HL-60/S4 treated with phorbol 12-myristate 13-acetate at 8.2 ng/mL for 4 days and 3 days (cell line): ENCODE data around the gene CINP.
"Not testable (repeated sequence)": the region's sequence is repeated elsewhere in the genome, so short reads cannot be mapped to it uniquely, and the experiment has no call there.

Experiments used
- in situ Hi-C: fragments of 300-500 bp; cut with MboI; formaldehyde crosslinking; loops from 2 replicates; pipeline ENCODE4 v1.15.0; 2022; ENCODE audit warnings: low sequenced_read_pairs

The CINP gene

DNA sequence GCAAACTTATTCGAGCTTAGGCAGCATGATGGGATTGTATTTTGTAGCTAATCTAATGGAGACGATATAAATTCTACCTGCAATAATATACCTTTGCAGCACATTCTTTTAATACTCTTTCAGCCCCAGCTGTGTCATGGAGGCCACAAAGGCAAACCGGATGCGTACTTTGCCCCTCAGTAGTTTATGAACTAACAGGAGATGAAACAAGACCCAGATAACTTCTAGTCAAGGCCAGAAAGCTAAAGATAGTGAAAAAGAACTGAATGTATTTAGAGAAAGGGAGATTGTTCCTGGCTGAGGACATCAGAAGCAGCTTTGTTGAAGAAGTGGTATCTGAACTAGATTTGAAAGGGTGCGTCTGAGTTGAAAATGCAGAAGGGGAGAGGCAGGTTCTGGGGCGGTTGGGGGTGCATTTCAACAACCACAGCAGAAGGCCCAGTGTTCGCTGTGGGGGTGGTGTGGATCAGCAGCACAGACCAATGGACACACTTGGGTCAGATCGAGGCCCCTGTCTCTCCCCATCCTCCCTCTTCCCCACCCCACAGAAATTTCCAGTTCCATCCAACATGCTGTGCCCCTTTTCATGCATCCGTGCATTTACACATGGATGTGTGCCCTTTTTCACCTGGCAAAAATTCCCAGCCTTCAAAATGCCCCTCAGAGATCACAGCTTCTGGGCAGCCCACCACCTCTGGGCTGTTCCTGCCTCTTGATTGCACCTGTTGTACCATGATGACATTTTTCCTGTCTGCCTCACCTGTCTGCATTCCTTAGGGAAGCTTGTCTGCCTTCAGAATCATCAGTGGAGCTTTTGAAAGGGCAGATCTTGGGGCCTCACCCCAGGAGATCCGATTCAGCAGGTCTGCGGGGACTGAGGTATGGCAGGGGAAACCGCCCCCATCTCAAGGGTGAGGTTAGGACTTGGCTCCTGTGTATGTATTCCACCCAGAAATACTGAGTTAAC is 41.0 kb downstream of the CINP start:
- in situ Hi-C loops, result loop anchor here (25.0 kb wide), 1 partner anchor 234 kb away; the partner anchor contains the start of gene HSP90AA1

DNA sequence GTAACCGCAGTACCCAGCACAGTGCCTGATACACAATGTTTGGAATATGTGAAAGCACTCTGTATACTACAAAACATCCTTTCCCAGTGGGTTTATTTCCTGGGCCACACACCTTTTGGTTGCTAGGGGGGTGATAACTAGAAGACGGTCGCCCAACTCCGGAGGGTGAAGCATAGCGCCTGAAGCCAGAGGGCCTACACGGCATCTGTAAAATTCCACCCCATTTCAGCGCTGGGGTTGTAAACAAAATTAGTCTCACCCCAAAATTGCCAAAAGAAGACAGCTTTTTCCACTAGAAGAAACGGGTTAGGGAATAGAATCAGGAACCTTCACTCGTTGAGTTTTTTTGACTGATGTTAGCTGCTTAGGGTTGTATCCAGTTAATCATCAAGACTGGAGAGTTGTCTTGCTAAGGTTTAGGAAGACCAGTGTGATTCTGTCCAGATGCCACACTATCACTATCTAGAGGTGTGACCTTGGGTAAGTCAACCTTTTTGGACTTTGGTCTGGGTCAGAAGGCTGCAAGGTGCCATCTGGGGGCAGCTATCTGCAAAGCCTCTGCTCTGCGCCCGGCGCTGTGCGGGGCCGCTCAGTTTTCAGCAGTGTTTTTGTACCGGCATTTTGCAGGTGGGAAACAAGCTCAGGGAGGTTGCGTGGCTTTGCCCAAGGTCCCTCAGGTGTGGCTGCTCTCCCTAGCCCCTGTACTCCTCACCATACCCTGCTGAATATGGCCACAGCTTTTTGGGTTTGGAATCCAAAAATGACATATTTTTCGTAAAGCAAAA is 41.8 kb downstream of the CINP start:
- in situ Hi-C loops, result loop anchor here (25.0 kb wide), 1 partner anchor 234 kb away; the partner anchor contains the start of gene HSP90AA1

DNA sequence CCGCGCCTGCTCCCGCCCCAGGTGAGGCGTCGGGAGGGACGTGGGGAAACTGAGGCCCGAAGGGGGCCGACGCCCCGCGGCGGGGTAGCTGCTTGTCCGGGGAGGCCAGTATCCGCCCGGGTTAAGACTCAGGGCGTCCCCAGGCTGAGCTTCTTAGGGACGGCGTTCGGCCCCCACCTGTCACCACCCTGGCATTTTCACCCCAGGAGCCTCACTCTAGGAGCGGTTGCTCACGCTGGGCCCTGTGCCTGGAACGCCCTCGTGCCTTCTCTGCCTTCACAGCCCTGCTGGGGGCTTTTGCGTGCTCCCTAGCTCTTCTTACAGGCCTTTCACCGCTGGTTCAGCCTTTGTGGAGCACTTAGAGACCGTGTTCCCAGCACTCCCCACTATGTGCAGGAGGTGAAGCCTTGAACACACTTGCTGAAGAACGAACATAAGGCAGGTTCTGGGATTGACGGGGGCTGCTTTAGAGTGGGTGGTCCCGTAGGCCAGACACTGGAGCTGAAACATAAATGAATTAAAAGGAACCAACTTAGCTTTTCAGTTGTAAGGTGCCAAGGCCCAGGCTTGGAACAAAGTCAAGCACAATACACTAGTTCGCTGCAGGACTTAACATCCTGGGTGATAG is 42.5 kb downstream of the CINP start:
- in situ Hi-C loops, result loop anchor here (25.0 kb wide), 1 partner anchor 233 kb away; the partner anchor contains the start of gene HSP90AA1

DNA sequence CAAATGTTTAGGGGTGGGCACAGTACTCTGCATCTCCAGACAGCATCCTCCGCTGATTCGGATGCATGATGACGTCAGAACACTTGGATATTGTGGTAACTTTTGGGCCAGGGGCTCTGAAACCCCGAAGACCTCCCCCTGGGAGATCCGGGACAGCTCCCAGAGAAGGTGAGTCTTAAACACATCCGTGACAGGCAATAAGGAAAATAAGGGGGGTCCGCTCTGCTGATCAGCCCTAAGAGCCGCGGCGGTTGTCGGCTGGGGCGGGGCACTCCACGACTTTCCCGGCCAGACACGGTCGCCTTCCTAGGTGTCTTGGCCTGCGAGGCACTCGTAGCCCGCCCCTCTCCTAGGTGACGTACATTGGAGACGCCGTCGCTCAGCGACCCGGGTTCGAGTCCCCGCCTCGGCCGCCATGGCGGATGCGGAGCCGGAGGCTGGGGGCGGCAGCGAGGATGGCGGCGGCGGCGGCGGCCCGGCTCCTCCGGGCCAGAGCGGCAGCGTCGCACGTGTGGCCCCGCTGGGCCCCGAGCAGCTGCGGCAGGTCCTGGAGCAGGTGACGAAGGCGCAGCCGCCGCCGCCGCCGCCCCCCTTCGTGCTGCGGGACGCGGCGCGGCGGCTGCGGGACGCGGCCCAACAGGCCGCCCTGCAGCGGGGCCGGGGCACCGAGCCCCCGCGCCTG is 43.2 kb downstream of the CINP start, which contains the start of gene ZNF839:
TSS of gene ZNF839 (plus strand) at position 396 of the 682 bp plus-strand sequence. CDS start at position 416, 20 bp downstream.
- in situ Hi-C loops, result loop anchor here (25.0 kb wide), 1 partner anchor 232 kb away; the partner anchor contains the start of gene HSP90AA1

DNA sequence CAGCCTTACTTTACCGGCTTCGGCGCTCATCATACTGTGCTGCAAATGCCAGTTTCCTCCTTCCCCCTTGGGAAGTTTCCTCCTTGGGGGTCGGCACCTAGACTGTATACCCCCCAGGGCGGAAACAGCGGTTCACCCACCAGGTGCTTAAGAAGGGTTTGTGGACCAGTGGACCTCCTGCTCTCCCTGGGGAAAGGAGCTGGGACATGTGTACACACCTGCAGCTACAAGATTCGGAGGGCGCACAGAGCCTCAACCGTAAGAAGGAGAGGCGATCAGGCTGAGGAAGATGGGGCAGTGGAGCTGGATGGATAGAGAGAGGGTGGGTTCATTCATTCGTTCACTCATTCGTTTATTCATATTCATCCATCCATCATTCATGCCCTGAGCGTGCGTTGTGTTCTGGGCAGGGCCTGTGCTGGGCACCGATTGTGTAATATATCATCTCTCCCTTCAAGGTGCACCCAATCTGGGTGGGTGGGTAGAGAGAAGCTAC is 43.9 kb downstream of the CINP start:
- in situ Hi-C loops, result loop anchor here (25.0 kb wide), 1 partner anchor 232 kb away; the partner anchor contains the start of gene HSP90AA1

DNA sequence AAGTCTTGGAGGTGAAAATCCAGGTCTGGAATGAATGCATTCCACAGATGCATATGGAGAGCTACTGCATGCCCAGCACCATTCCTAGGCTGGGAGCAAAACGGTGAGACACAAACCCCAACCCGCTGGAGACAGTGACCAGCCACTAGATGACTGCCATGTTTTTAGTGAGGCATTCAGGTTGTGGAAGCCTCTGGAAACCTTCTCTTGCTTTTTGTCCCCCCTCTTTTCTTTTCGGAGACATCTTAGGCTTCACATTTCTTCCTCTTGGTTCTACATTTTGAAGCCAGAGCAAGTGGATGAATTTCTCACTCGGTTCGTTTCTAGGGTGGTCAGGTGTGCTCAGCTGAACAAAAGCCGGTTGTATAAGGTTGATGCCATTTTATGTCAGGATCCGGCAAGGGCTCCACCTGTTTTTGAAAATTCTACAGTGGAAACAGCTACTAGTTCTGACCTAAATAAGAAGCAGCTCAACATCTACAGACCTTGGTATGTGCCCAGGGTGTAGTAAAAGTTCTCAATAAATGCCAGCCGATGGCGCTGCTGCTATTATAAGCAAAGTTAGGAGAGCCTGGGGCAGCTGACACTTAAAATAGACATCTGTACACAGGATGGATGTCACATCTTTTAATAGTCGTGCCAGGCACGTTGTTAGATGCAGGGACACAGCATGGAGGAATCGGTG is 45.0 kb downstream of the CINP start:
- in situ Hi-C loops, result loop anchor here (25.0 kb wide), 1 partner anchor 230 kb away; the partner anchor contains the start of gene HSP90AA1

DNA sequence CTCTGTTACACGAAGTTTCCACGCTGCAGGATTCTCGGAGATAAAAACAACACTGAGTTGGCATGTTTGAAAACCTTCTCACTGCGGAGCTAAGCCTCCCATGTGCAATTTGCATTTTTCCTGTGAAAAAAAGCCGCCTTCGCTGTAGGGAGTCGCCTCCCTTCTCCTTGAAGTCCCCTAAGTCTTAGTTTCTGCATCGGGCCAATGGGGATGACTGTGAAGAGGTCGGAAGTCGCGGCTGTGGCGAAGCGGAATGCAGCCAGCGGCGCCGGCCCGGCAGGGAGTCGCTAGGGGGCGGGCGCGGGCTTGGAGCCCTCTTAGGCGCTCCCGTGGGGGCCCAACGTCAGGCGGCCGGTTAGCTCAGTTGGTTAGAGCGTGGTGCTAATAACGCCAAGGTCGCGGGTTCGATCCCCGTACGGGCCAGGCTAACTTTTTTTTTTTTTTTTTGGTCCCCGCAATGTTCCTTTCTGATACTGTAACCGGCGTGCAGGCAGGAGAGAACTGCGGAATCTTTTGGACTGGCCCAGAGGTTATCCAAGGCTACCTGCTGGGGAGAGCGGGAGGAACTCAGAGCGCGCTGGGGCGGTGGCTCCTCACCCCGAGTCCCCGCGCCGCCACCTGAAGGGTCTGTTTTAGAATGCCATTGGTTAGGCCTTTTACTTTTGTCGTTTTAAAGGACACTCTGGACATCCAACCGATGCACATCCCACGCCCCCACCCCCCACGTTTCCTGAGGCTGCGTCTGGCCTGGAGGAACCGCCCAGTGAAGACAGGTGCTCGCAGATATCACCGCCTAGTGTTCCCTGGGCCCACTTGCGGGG is 45.7 kb downstream of the CINP start:
- in situ Hi-C loops, result loop anchor here (25.0 kb wide), 1 partner anchor 230 kb away; the partner anchor contains the start of gene HSP90AA1

DNA sequence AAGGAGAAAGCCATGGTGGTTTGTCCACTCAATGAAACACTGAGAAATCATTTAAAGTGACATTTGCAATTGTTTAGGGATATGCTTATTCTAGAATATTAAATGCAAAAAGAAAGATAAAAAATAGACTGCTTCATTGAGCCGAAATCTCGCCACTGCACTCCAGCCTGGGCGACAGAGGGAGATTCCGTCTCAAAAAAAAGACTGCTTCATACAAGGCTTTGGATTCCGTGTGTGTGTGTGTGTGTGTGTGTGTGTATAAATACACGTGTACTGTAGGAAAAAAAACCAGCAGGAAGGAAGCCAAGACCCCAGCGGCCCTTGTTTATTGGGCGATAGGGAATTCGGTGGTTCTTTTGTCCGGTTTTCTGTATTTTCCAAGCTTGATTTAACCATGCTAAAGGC is 46.4 kb downstream of the CINP start:
- in situ Hi-C loops, result loop anchor here (25.0 kb wide), 1 partner anchor 229 kb away; the partner anchor contains the start of gene HSP90AA1

DNA sequence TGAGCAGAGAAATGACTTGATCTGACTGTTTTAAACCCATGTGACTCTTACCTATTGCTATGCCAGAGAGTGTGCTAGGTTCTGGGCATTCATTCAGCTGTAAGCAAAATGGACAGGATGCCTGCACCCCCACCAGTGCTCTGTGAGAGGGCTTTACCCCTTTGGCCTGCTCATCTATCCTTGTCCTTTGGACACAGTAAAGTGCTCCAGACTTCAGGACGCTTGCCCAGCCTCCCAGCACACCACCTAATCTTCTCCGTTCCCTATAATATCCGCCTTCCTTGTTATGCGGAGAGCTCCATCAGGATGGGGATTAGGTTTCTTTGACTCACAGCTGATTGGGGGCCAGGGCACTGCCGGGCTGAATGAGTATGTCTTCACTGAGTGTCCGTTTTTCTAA is 47.6 kb downstream of the CINP start:
- in situ Hi-C loops, result loop anchor here (25.0 kb wide), 1 partner anchor 228 kb away; the partner anchor contains the start of gene HSP90AA1

DNA sequence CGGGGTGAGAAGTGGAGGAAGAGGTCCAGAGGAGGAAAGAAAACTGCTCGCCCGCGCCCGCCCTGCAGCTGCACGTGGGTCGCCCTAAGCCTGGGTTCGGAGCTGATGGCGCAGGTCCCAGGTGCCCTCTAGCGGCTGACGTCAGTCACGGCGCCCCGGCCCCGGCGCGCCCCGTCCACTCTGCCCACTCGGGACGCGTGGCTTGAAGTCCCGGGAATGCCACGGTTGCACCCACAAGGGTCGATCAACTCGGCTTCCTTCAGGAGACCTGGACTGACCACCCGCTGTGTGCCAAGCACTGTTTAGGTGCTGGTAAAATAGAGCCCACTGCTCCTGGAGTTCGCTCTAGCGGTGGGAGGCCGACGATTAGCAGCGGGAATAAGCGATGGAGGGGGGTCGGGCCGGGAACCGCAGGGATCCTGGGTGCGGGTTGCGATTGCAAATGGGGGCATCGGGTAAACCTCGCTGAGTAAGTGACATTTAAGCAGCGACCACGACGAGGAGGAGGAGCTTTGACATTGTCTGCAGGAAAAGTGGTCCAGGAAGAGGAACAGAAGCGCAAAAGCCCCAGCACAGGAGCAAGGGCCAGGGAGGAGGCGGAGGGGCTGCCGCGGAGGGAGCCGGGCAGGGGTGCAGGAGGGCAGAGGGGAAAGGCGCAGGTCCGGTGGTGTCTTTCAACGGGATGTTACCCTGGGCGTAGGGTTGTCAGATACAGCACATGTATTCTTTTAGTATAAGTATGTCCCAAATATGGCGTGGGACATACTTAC is 48.3 kb downstream of the CINP start:
- in situ Hi-C loops, result loop anchor here (25.0 kb wide), 1 partner anchor 227 kb away; the partner anchor contains the start of gene HSP90AA1

DNA sequence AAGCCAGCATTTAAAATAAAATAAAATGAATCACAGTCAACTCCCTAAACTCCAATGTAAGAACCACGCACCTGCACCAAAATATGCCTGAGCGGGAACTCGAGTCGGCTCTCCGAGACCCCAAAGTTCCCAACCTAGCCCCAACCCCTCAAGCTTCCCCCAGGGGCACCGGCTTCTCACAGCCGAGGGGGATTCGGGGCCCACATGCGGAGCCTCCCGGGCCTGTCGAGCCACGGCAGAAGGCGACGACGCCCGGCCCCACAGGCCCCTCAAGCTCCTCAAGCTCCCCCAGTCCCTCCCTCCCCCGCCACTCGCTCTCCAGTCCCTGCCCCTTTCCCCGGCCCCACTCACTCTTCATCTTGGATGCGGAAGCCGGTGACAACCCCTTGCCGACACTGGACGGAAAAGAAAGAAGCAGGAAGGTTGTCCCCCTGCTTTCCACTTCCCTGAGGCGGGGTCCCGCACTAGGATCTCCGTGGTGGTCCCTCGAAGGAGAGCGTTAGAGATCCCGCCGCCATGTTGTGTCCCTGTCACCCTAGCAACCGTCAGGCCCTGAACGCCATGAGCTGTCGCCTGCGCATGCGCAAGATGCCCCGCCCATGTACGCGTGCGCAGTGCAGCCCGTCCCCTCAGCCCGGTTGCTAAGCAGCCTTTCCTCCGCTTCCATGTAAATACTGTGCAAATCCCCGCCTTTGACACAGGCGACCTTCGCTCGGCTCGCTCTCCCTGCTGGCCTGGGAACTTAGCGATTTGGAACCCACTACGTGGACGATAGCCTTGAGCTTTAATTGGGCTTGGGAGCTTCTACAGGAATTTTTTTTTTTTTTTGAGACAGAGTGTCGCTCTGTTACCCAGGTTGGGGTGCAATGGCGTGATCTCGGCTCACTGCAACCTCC is 57.8 kb downstream of the CINP start, which contains the start of gene MOK:
TSS of gene MOK (minus strand) at position 554 of the 896 bp plus-strand sequence. CDS start at position 358, 196 bp downstream.
- in situ Hi-C loops, result loop anchor here (25.0 kb wide), 1 partner anchor 218 kb away; the partner anchor contains the start of gene HSP90AA1

DNA sequence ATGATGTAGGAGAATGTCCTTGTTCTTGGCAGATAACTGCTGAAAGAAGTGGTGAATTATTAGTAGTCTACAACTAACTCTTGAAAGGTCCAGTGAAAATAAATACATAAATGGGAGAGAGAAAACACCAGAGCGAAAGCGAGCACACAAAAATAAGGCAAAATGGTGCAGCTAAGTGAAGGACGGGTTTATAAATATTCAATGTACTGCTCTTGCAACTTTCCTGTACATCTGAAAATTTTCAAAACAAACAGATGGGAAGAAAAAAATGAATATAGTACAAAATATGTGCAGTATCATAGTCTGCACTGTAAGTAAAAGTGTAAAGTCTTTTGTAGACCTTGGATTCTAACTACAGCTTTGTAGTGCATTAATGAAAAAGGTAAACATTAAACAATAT is 59.0 kb downstream of the CINP start:
- in situ Hi-C loops, result loop anchor here (25.0 kb wide), 1 partner anchor 216 kb away; the partner anchor contains the start of gene HSP90AA1

DNA sequence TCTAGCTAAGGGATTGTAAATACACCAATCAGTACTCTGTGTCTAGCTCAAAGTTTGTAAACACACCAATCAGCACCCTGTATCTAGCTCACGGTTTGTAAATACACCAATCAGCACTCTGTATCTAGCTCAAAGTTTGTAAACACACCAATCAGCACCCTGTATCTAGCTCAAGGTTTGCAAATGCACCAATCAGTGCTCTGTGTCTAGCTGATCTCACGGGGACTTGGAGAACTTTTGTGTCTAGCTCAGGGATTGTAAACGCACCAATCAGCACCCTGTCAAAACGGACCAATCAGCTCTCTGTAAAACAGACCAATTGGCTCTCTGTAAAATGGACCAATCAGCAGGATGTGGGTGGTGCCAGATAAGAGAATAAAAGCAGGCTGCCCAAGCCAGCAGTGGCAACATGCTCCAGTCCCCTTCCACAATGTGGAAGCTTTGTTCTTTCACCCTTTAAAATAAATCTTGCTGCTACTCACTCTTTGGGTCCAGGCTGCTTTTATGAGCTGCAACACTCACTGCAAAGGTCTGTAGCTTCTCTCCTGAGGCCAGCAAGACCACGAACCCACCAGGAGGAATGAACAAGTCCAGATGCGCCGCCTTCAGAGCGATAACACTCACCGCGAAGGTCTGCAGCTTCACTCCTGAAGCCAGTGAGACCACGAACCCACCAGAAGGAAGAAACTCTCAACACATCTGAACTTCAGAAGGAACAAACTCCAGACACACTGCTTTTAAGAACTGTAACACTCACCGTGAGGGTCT is 64.2 kb downstream of the CINP start:
- in situ Hi-C loops, result not testable (repeated sequence)
